CD8-positive, alpha-beta memory T cell (primary cell): ENCODE measurements around the gene PAXX. TPM values are rescaled to one million over a fixed set of nuclear protein-coding genes. Genes with fewer than 3 reads are reported as not detected.

Source experiments
- CTCF ChIA-PET: fragments of 350-600 bp; sonication (Branson Sonifier 250); formaldehyde crosslinking; loops from one replicate; lab custom pipeline; 2021; ENCODE audit warnings: antibody characterized with exemption; lab: Charles Lee
- POLR2A ChIA-PET: fragments of 350-600 bp; sonication (Branson Sonifier 250); formaldehyde crosslinking; loops from one replicate; lab custom pipeline; 2021; ENCODE audit warnings: antibody characterized with exemption; lab: Charles Lee
- DNase-seq, 5 donors: peaks; one replicate each; pipeline versions ENCODE4 v3.0.0 to v3.0.0-alpha.2; 2020 to 2022; ENCODE audit warnings: mixed read lengths in 1 of 5
- H3K27ac ChIP-seq: one replicate; pipeline ENCODE4 v1.7.0; 2013; ENCODE audit warnings: low read depth, mild to moderate bottlenecking, low read length, moderate library complexity
- H3K27me3 ChIP-seq: 2 replicates; pipeline ENCODE4 v1.7.0; 2013; ENCODE audit warnings: low read length, mild to moderate bottlenecking; ENCODE audit not compliant: insufficient read depth, poor library complexity, severe bottlenecking
- H3K36me3 ChIP-seq: 2 replicates; pipeline ENCODE4 v1.7.0; 2013; ENCODE audit warnings: mild to moderate bottlenecking, low read length, moderate library complexity; ENCODE audit not compliant: insufficient read depth
- H3K4me1 ChIP-seq: 2 replicates; pipeline ENCODE4 v1.7.0; 2013; ENCODE audit warnings: mild to moderate bottlenecking, low read length, moderate library complexity; ENCODE audit not compliant: insufficient read depth
- H3K4me3 ChIP-seq: 2 replicates; pipeline ENCODE4 v1.7.0; 2013; ENCODE audit warnings: mild to moderate bottlenecking, low read length
- H3K9me3 ChIP-seq: 2 replicates; pipeline ENCODE4 v1.7.0; 2013; ENCODE audit warnings: mild to moderate bottlenecking, low read length
- H3K27ac Mint-ChIP-seq, 8 donors: one replicate each; pipeline ENCODE4 v1.8.0; 2020 to 2021; ENCODE audit warnings: mixed read lengths in 8 of 8, mild to moderate bottlenecking in 6 of 8, inconsistent platforms in 3 of 8, moderate library complexity in 3 of 8
- H3K27me3 Mint-ChIP-seq, 2 donors: one replicate each; pipeline ENCODE4 v1.8.0; 2020 to 2021; ENCODE audit warnings: mixed read lengths in 2 of 2, mild to moderate bottlenecking in 1 of 2, moderate library complexity in 1 of 2
- H3K36me3 Mint-ChIP-seq, 3 donors: one replicate each; pipeline ENCODE4 v1.8.0; 2020 to 2021; ENCODE audit warnings: mixed read lengths in 3 of 3, inconsistent platforms in 1 of 3, mild to moderate bottlenecking in 1 of 3
- H3K4me1 Mint-ChIP-seq, 3 donors: one replicate each; pipeline ENCODE4 v1.8.0; 2020 to 2021; ENCODE audit warnings: mixed read lengths in 3 of 3, inconsistent platforms in 1 of 3, mild to moderate bottlenecking in 1 of 3
- H3K4me3 Mint-ChIP-seq, 7 donors: one replicate each; pipeline ENCODE4 v1.8.0; 2020 to 2021; ENCODE audit warnings: mixed read lengths in 7 of 7, mild to moderate bottlenecking in 6 of 7, moderate library complexity in 4 of 7, inconsistent platforms in 2 of 7
- H3K9me3 Mint-ChIP-seq, 5 donors: one replicate each; pipeline ENCODE4 v1.8.0; 2020 to 2022; ENCODE audit warnings: mixed read lengths in 5 of 5, mild to moderate bottlenecking in 3 of 5, moderate library complexity in 2 of 5, inconsistent platforms in 1 of 5
- polyA plus RNA-seq: library from polyadenylated mRNA; unstranded; fragments of 300-500 nt; fragmentation: Illumina TruSeq; gene quantifications from one replicate; pipeline ENCODE4 v1.2.3, GENCODE V29; 2021
- total RNA-seq, 2 experiments: library from RNA; stranded (reverse); gene quantifications; one replicate each; pipeline ENCODE4 v1.2.3, GENCODE V29; 2021

The PAXX gene
- total and polyA plus RNA-seq, 3 experiments from 2014 or later: 78.4 to 156 (median 82.2) TPM

DNA sequence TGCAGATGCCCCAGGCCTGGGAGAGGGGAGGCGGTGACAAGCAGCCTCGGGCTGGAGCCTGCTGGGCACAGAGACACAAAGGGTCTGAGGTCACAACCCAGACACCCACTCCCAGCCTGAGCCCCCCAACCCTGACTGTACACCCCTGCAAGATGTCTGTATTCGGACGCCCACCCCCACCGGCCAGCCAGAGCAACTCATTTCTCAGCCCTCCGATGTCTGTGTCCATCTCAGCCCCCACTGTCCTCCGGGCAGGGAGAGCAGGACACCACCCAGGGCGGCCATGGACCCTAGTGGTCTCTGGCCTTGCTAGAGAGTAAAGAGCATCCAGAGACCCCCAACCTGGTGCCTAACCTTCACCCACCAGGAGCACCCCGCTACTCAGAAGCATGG, 36.3 kb upstream of the PAXX start:
- DNase-seq: no peak
- POLR2A ChIA-PET: interaction anchor here (0.5 kb wide), 1 partner anchor 111 kb away, joined by 3 read pairs; no protein-coding TSS in a partner anchor
- CTCF ChIA-PET: no interaction called here
- no peaks in the 10 kb centered on the region for H3K27me3 ChIP-seq
- H3K27ac Mint-ChIP-seq: no peak overlapping the region
- no peaks in the 10 kb centered on the region for H3K36me3 ChIP-seq
- no peak overlapping the region for H3K27ac ChIP-seq
- no peaks in the 10 kb centered on the region for H3K9me3 ChIP-seq
- H3K4me3 Mint-ChIP-seq: no peak overlapping the region
- H3K27me3 Mint-ChIP-seq: no peaks in the 10 kb centered on the region
- peaks cover 0 to 12% (median 0%) of the 10 kb centered on the region in 3 donors for H3K36me3 Mint-ChIP-seq
- H3K9me3 Mint-ChIP-seq: peaks cover 0 to 5% (median 2%) of the 10 kb centered on the region in 5 donors
- no peak overlapping the region for H3K4me3 ChIP-seq
- H3K4me1 Mint-ChIP-seq: peaks cover 20 to 55% (median 20%) of the 10 kb centered on the region in 3 donors
- H3K4me1 ChIP-seq: peaks cover 17% of the 10 kb centered on the region

DNA sequence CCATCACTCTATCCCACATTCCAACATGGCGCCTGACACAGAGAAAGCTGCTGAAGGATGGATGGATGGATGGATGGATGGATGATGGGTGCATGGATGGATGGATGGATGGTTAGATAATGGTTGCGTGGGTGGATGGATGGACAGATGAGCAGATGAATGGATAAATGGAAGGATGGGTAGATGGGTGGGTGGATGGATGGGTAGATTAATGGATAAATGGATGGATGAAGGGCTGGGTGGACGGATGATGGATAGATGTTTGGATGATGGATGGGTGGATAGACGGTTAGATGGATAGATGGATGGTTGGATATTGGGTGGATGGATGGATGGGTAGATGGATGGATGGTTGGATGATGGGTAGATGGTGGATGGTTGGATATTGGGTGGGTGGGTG, 35.6 kb upstream of the PAXX start:
- POLR2A ChIA-PET: no interaction called here

GRCh38 chr9:136957461-136957860, 34.8 kb upstream of the PAXX start:
- ChIA-PET CTCF (interaction anchor here (1.2 kb wide), 1 partner anchor 90 kb away, joined by 3 read pairs; no protein-coding TSS in a partner anchor), POLR2A (no interaction called here)
- Histone ChIP-seq H3K9me3 (no peaks in the 10 kb centered on the region), H3K27me3 (no peaks in the 10 kb centered on the region), H3K27ac (no peak overlapping the region), H3K4me1 (peaks cover 25% of the 10 kb centered on the region), H3K36me3 (no peaks in the 10 kb centered on the region), H3K4me3 (no peak overlapping the region)
- no peaks in the 10 kb centered on the region for H3K27me3 Mint-ChIP-seq
- no peak for DNase-seq
- peaks cover 21 to 67% (median 22%) of the 10 kb centered on the region in 3 donors for H3K4me1 Mint-ChIP-seq
- H3K27ac Mint-ChIP-seq: peak overlapping the region in 2 of 8 donors; percentile 33 to 74
- H3K9me3 Mint-ChIP-seq: peaks cover 0 to 5% (median 2%) of the 10 kb centered on the region in 5 donors
- no peak overlapping the region for H3K4me3 Mint-ChIP-seq
- peaks cover 0 to 12% (median 0%) of the 10 kb centered on the region in 3 donors for H3K36me3 Mint-ChIP-seq

More for the DNA sequence above, 35.6 kb upstream of the PAXX start:
- Histone ChIP-seq H3K4me3 (no peak overlapping the region), H3K27ac (no peak overlapping the region), H3K27me3 (no peaks in the 10 kb centered on the region), H3K4me1 (peaks cover 21% of the 10 kb centered on the region), H3K9me3 (no peaks in the 10 kb centered on the region), H3K36me3 (no peaks in the 10 kb centered on the region)
- Mint-ChIP-seq H3K27me3 (no peaks in the 10 kb centered on the region), H3K36me3 (peaks cover 0 to 12% (median 0%) of the 10 kb centered on the region in 3 donors), H3K9me3 (peaks cover 0 to 5% (median 2%) of the 10 kb centered on the region in 5 donors), H3K4me1 (peaks cover 21 to 58% (median 22%) of the 10 kb centered on the region in 3 donors), H3K4me3 (peak overlapping the region in 3 of 7 donors; percentile 25 to 55 (median 54)), H3K27ac (peak overlapping the region in 3 of 8 donors; percentile 33 to 73 (median 46))
- no peak for DNase-seq
- CTCF ChIA-PET: no interaction called here

- Histone ChIP-seq H3K4me3 (no peak overlapping the region), H3K27ac (no peak overlapping the region), H3K4me1 (peaks cover 30% of the 10 kb centered on the region), H3K27me3 (no peaks in the 10 kb centered on the region), H3K9me3 (no peaks in the 10 kb centered on the region), H3K36me3 (no peaks in the 10 kb centered on the region)
- Mint-ChIP-seq H3K9me3 (peaks cover 0 to 5% (median 2%) of the 10 kb centered on the region in 5 donors), H3K27me3 (no peaks in the 10 kb centered on the region), H3K36me3 (peaks cover 0 to 12% (median 0%) of the 10 kb centered on the region in 3 donors), H3K4me3 (peak overlapping the region in 2 of 7 donors; percentile 44 to 48), H3K4me1 (peaks cover 26 to 71% (median 26%) of the 10 kb centered on the region in 3 donors), H3K27ac (peak overlapping the region in 5 of 8 donors; percentile 32 to 89 (median 83))
- ChIA-PET CTCF (interaction anchor here (0.9 to 1.2 kb wide), 3 partner anchors 13 to 89 kb away, joined by 3 to 5 read pairs (median 3); partner anchors contain the start of gene C8G), POLR2A (no interaction called here)
- no peak for DNase-seq
These were observed 34.3 kb upstream of the PAXX start for GRCh38 chr9:136957901-136958300.

- CTCF ChIA-PET: interaction anchor here (0.9 to 2.6 kb wide), 4 partner anchors 10 to 89 kb away, joined by 3 to 9 read pairs (median 4); partner anchors contain the start of gene C8G
- H3K4me1 ChIP-seq: peaks cover 33% of the 10 kb centered on the region
- H3K9me3 Mint-ChIP-seq: peaks cover 0 to 5% (median 2%) of the 10 kb centered on the region in 5 donors
These were observed 33.7 kb upstream of the PAXX start for GRCh38 chr9:136958473-136958872.

DNA sequence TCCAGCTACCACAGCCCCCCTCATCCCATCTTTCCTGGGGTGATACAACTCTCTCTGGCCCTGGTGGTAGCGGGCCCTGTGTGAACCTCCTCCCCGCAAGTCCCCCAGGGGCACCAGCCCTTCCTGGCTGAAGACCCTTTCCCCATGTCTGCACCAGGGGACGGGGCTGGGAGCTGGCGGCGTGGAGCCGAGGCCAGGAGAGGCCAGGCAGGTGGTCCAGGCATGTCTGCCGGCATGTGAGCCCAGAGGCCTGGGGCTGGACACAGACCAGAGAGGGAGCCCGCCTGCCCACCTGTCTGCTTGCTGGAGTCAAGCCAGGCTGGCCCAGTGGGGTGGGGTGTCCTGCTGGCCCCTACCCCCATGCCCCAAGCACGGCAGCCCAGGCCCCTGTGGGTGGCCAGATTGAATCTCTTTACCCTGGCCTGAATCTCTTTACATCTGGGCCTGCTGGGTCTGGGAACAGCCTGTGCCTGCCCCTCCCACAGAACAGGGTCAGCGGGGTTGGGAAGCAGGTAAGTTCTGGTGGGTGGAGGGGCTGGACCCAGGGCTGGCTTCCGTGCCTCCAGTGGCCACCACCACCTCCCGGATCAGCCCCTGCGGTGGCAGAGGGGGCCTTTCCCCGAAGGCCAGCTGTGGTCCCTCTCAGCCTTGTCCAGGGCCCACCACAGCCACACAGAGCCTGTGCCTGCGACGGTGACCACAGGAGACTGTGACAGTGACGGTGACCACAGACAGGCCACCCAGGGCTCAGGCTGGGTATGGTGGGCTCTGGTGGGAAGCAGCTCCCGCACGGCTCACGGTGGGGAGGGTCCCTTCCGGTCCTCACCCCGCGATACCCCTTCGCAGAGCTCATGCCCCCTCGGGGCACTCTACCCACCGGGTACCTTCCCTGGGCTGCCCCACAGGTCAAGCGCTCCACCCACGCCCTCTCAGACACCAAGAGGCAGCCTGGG, 33.0 kb upstream of the PAXX start:
- peaks cover 33% of the 10 kb centered on the region for H3K4me1 ChIP-seq
- POLR2A ChIA-PET: interaction anchor here (0.5 to 1.4 kb wide), 7 partner anchors 8 to 76 kb away, joined by 3 to 11 read pairs (median 7); partner anchors contain the start of gene PAXX

More at GRCh38 chr9:136958473-136958872, 33.7 kb upstream of the PAXX start:
- Histone ChIP-seq H3K27ac (no peak overlapping the region), H3K27me3 (no peaks in the 10 kb centered on the region), H3K4me3 (no peak overlapping the region), H3K36me3 (no peaks in the 10 kb centered on the region), H3K9me3 (no peaks in the 10 kb centered on the region)
- no peak for DNase-seq
- Mint-ChIP-seq H3K4me1 (peaks cover 30 to 77% (median 31%) of the 10 kb centered on the region in 3 donors), H3K27me3 (no peaks in the 10 kb centered on the region), H3K4me3 (no peak overlapping the region), H3K27ac (peak overlapping the region in 6 of 8 donors; percentile 26 to 89 (median 62)), H3K36me3 (peaks cover 0 to 12% (median 0%) of the 10 kb centered on the region in 3 donors)
- POLR2A ChIA-PET: no interaction called here

GRCh38 chr9:136960212-136960937, 31.8 kb upstream of the PAXX start:
- CTCF ChIA-PET: interaction anchor here (0.7 to 2.6 kb wide), 7 partner anchors 9 to 75 kb away, joined by 3 to 13 read pairs (median 7); partner anchors contain the start of genes ABCA2, C8G and FBXW5
- peak overlapping the region; percentile 16 for H3K27ac ChIP-seq
- Mint-ChIP-seq H3K27ac (peak overlapping the region; percentile 91 to 98 (median 96)), H3K27me3 (peaks cover 0 to under 1% of the 10 kb centered on the region in 2 donors), H3K36me3 (peaks cover 0 to 12% (median 0%) of the 10 kb centered on the region in 3 donors), H3K9me3 (peaks cover 0 to 5% (median 2%) of the 10 kb centered on the region in 5 donors), H3K4me1 (peaks cover 38 to 83% (median 40%) of the 10 kb centered on the region in 3 donors), H3K4me3 (peak overlapping the region in 6 of 7 donors; percentile 72 to 91 (median 76))
- no peak overlapping the region for H3K4me3 ChIP-seq
- H3K9me3 ChIP-seq: no peaks in the 10 kb centered on the region
- POLR2A ChIA-PET: interaction anchor here (0.6 to 1.4 kb wide), 7 partner anchors 9 to 74 kb away, joined by 3 to 11 read pairs (median 7); partner anchors contain the start of gene PAXX
- H3K36me3 ChIP-seq: no peaks in the 10 kb centered on the region
- H3K27me3 ChIP-seq: no peaks in the 10 kb centered on the region
- peak in 4 of 5 donors; percentile 40 to 73 (median 52) for DNase-seq
- H3K4me1 ChIP-seq: peaks cover 43% of the 10 kb centered on the region

More for the DNA sequence above, 33.0 kb upstream of the PAXX start:
- H3K9me3 Mint-ChIP-seq: peaks cover 0 to 5% (median 2%) of the 10 kb centered on the region in 5 donors
- H3K27me3 Mint-ChIP-seq: no peaks in the 10 kb centered on the region
- no peak overlapping the region for H3K4me3 ChIP-seq
- H3K27ac ChIP-seq: peak overlapping the region; percentile 16
- H3K36me3 ChIP-seq: no peaks in the 10 kb centered on the region
- H3K4me1 Mint-ChIP-seq: peaks cover 30 to 79% (median 31%) of the 10 kb centered on the region in 3 donors
- CTCF ChIA-PET: interaction anchor here (0.9 to 2.6 kb wide), 8 partner anchors 8 to 88 kb away, joined by 3 to 13 read pairs (median 4); partner anchors contain the start of genes ABCA2 and C8G
- H3K4me3 Mint-ChIP-seq: peak overlapping the region in 2 of 7 donors; percentile 32 to 72
- H3K27me3 ChIP-seq: no peaks in the 10 kb centered on the region
- no peak for DNase-seq
- H3K36me3 Mint-ChIP-seq: peaks cover 0 to 12% (median 0%) of the 10 kb centered on the region in 3 donors
- H3K27ac Mint-ChIP-seq: peak overlapping the region in 7 of 8 donors; percentile 45 to 98 (median 77)
- H3K9me3 ChIP-seq: no peaks in the 10 kb centered on the region
